PC-3 (cell line): ENCODE data around the gene PRKCQ.

Experiments
- EZH2 ChIP-seq: fragments of 300-600 bp; sonication (generic); IDR thresholded peaks from one replicate; pipeline ENCODE4 v1.6.1; 2017; ENCODE audit warnings: antibody characterized with exemption, mild to moderate bottlenecking, low read length; ENCODE audit not compliant: unreplicated experiment
- EZH2phosphoT487 ChIP-seq: fragments of 300-600 bp; sonication (generic); IDR thresholded peaks from 2 replicates; pipeline ENCODE4 v1.6.1; 2018; ENCODE audit warnings: mild to moderate bottlenecking, antibody characterized with exemption, low read length, borderline replicate concordance
- TF ChIP-seq, protein P1 (sequence below): fragments of 300-600 bp; sonication (generic); conservative IDR thresholded peaks from 2 replicates; pipeline ENCODE4 v1.5.1; 2017; ENCODE audit warnings: antibody characterized with exemption, low read depth, mild to moderate bottlenecking, low read length

DNA sequence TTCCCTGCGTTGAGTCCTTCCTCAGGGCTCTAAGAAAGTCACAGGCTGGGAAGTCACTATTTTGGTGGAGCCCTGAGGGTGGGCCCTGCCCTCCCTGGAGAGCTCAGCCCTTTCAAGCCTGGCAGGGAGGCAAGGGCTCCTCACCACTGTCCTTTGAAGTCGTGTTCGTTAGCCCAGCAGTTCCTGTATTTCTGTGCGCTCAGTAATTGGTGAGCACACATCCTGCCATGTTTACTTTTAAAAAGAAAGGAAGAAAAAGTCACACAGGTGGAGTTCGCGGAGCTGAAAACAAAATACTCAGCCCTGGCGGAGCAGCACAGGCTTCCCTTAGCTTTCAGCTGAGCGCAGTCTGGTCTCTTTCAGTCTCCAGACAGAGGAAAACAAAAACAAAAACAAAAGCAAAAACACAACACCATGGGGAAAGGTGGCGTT is 37.1 kb downstream of the PRKCQ start:
- TF ChIP-seq EZH2 (no peak), EZH2phosphoT487 (no peak)
- TF ChIP-seq, protein P1, sequence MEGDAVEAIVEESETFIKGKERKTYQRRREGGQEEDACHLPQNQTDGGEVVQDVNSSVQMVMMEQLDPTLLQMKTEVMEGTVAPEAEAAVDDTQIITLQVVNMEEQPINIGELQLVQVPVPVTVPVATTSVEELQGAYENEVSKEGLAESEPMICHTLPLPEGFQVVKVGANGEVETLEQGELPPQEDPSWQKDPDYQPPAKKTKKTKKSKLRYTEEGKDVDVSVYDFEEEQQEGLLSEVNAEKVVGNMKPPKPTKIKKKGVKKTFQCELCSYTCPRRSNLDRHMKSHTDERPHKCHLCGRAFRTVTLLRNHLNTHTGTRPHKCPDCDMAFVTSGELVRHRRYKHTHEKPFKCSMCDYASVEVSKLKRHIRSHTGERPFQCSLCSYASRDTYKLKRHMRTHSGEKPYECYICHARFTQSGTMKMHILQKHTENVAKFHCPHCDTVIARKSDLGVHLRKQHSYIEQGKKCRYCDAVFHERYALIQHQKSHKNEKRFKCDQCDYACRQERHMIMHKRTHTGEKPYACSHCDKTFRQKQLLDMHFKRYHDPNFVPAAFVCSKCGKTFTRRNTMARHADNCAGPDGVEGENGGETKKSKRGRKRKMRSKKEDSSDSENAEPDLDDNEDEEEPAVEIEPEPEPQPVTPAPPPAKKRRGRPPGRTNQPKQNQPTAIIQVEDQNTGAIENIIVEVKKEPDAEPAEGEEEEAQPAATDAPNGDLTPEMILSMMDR, result no peak
